Mucosa of rectum (tissue), 2 donors: Measurements from ENCODE around the gene C1orf52.
"Not testable (repeated sequence)": the region's sequence is repeated elsewhere in the genome, so short reads cannot be mapped to it uniquely, and the experiment has no call there.

Experiments used
- H3K27ac ChIP-seq, 2 donors: one replicate each; pipeline ENCODE4 v1.7.0; 2013; ENCODE audit warnings: inconsistent platforms in 2 of 2, low read depth in 2 of 2, low read length in 2 of 2
- H3K27me3 ChIP-seq, 2 donors: one replicate each; pipeline ENCODE4 v1.7.0; 2013; ENCODE audit warnings: low read length in 2 of 2; ENCODE audit not compliant: control insufficient read depth in 2 of 2, insufficient read depth in 2 of 2
- H3K36me3 ChIP-seq, 2 donors: one replicate each; pipeline ENCODE4 v1.7.0; 2013; ENCODE audit warnings: low read length in 2 of 2; ENCODE audit not compliant: control insufficient read depth in 2 of 2, insufficient read depth in 2 of 2
- H3K4me1 ChIP-seq, 2 donors: one replicate each; pipeline ENCODE4 v1.7.0; 2013; ENCODE audit warnings: low read length in 2 of 2, mild to moderate bottlenecking in 1 of 2; ENCODE audit not compliant: control insufficient read depth in 2 of 2, insufficient read depth in 2 of 2
- H3K4me3 ChIP-seq, 2 donors: one replicate each; pipeline ENCODE4 v1.7.0; 2013; ENCODE audit warnings: low read length in 2 of 2
- H3K9ac ChIP-seq, 2 donors: one replicate each; pipeline ENCODE4 v1.7.0; 2013; ENCODE audit warnings: low read length in 2 of 2, low read depth in 1 of 2, mild to moderate bottlenecking in 1 of 2
- H3K9me3 ChIP-seq, 2 donors: one replicate each; pipeline ENCODE4 v1.7.0; 2013; ENCODE audit warnings: low read length in 2 of 2; ENCODE audit not compliant: control insufficient read depth in 2 of 2
- donor health status: healthy.
- donor health status: Normal muscosa, but diverticular disease.

C1orf52 gene

GRCh38 chr1:85264150-85264549, 4.7 kb upstream of the C1orf52 start:
- H3K4me3 ChIP-seq, result no peak overlapping the region
- no peaks in the 10 kb centered on the region for H3K27me3 ChIP-seq
- no peak overlapping the region for H3K27ac ChIP-seq
- H3K4me1 ChIP-seq, result peaks cover 5 to 9% of the 10 kb centered on the region in 2 donors
- no peak overlapping the region for H3K9ac ChIP-seq
- H3K36me3 ChIP-seq, result peaks cover 20 to 38% of the 10 kb centered on the region in 2 donors
- H3K9me3 ChIP-seq, result no peaks in the 10 kb centered on the region

- no peak overlapping the region for H3K27ac ChIP-seq
- no peaks in the 10 kb centered on the region for H3K9me3 ChIP-seq
- no peak overlapping the region for H3K9ac ChIP-seq
- H3K27me3 ChIP-seq, result no peaks in the 10 kb centered on the region
- H3K36me3 ChIP-seq, result peaks cover 17 to 30% of the 10 kb centered on the region in 2 donors
- no peak overlapping the region for H3K4me3 ChIP-seq
- peaks cover 10 to 11% of the 10 kb centered on the region in 2 donors for H3K4me1 ChIP-seq
Measured at GRCh38 chr1:85262985-85263384, 3.5 kb upstream of the C1orf52 start.

GRCh38 chr1:85259912-85260274, 431 bp upstream of the C1orf52 start:
- H3K36me3 ChIP-seq, result peaks cover 5 to 18% of the 10 kb centered on the region in 2 donors
- H3K9me3 ChIP-seq, result no peaks in the 10 kb centered on the region

GRCh38 chr1:85258536-85259117, 835 bp downstream of the C1orf52 start:
- H3K4me3 ChIP-seq, result peak overlapping the region; percentile 92
- no peak overlapping the region for H3K27ac ChIP-seq
- no peaks in the 10 kb centered on the region for H3K9me3 ChIP-seq
- peaks cover 10 to 20% of the 10 kb centered on the region in 2 donors for H3K4me1 ChIP-seq
- H3K27me3 ChIP-seq, result no peaks in the 10 kb centered on the region
- peak overlapping the region in 1 of 2 donors; percentile 90 for H3K9ac ChIP-seq
- H3K36me3 ChIP-seq, result peaks cover 8 to 16% of the 10 kb centered on the region in 2 donors

More at GRCh38 chr1:85259912-85260274, 431 bp upstream of the C1orf52 start:
- H3K4me1 ChIP-seq, result peaks cover 10 to 19% of the 10 kb centered on the region in 2 donors
- H3K4me3 ChIP-seq, result peak overlapping the region; percentile 49 to 92
- H3K27me3 ChIP-seq, result no peaks in the 10 kb centered on the region
- H3K27ac ChIP-seq, result peak overlapping the region; percentile 71 to 75
- H3K9ac ChIP-seq, result peak overlapping the region; percentile 61 to 90

- H3K27ac ChIP-seq, H3K9ac ChIP-seq, H3K4me1 ChIP-seq, H3K9me3 ChIP-seq, H3K27me3 ChIP-seq, H3K4me3 ChIP-seq: not testable (repeated sequence)
- peaks cover 11 to 13% of the 10 kb centered on the region in 2 donors for H3K36me3 ChIP-seq
Measured at GRCh38 chr1:85249042-85249441, 10.4 kb downstream of the C1orf52 start.

- H3K9ac ChIP-seq, result no peak overlapping the region
- H3K27ac ChIP-seq, result no peak overlapping the region
- no peaks in the 10 kb centered on the region for H3K27me3 ChIP-seq
Measured at GRCh38 chr1:85245891-85246290, 13.6 kb downstream of the C1orf52 start.

GRCh38 chr1:85245456-85245855, 14.0 kb downstream of the C1orf52 start:
- Histone ChIP-seq H3K27me3 (no peaks in the 10 kb centered on the region), H3K4me3 (no peak overlapping the region), H3K9ac (no peak overlapping the region), H3K36me3 (no peaks in the 10 kb centered on the region), H3K9me3 (no peaks in the 10 kb centered on the region), H3K27ac (no peak overlapping the region), H3K4me1 (no peaks in the 10 kb centered on the region)

More at GRCh38 chr1:85245891-85246290, 13.6 kb downstream of the C1orf52 start:
- H3K36me3 ChIP-seq, result peaks cover 0 to 4% of the 10 kb centered on the region in 2 donors
- no peaks in the 10 kb centered on the region for H3K4me1 ChIP-seq
- H3K9me3 ChIP-seq, result no peaks in the 10 kb centered on the region
- H3K4me3 ChIP-seq, result no peak overlapping the region

- Histone ChIP-seq H3K4me3 (no peak overlapping the region), H3K9ac (no peak overlapping the region), H3K4me1 (no peaks in the 10 kb centered on the region), H3K9me3 (no peaks in the 10 kb centered on the region), H3K36me3 (no peaks in the 10 kb centered on the region), H3K27ac (no peak overlapping the region), H3K27me3 (no peaks in the 10 kb centered on the region)
Measured at GRCh38 chr1:85244271-85245061, 15.0 kb downstream of the C1orf52 start.

- Histone ChIP-seq H3K4me3 (no peak overlapping the region), H3K27ac (no peak overlapping the region), H3K27me3 (no peaks in the 10 kb centered on the region), H3K4me1 (no peaks in the 10 kb centered on the region), H3K36me3 (no peaks in the 10 kb centered on the region), H3K9me3 (no peaks in the 10 kb centered on the region), H3K9ac (no peak overlapping the region)
Measured at GRCh38 chr1:85243372-85243771, 16.1 kb downstream of the C1orf52 start.

GRCh38 chr1:85240643-85241042, 18.8 kb downstream of the C1orf52 start:
- Histone ChIP-seq H3K27me3 (no peaks in the 10 kb centered on the region), H3K4me1 (no peaks in the 10 kb centered on the region), H3K4me3 (no peak overlapping the region), H3K9ac (no peak overlapping the region), H3K9me3 (no peaks in the 10 kb centered on the region), H3K36me3 (no peaks in the 10 kb centered on the region), H3K27ac (no peak overlapping the region)
